ENCODE measurements around the gene NTN1. TPM values are rescaled to one million over a fixed set of nuclear protein-coding genes. Genes with fewer than 3 reads are reported as not detected.

The NTN1 gene
- 10 to 100 TPM in 1 of 7 donors, 1 to 10 TPM in 4, under 1 TPM in 2; 0.28 to 12.5 (median 2.1) TPM for total RNA-seq
- polyA plus RNA-seq: 1 to 10 TPM; 1.1 to 1.6 TPM
- long read RNA-seq, donor 1, partial matches to known transcripts: 0 of 2 reads
- long read RNA-seq, donor 1, other reads (novel, unspliced or antisense): 2 of 2 reads
- long read RNA-seq, donor 2: 0 reads
- long read RNA-seq, donor 3, partial matches to known transcripts: 0 of 3 reads
- long read RNA-seq, donor 3, other reads (novel, unspliced or antisense): 3 of 3 reads

- peak within 1 kb of the TSS; percentile 62 for H3K4me3 ChIP-seq
- TF ChIP-seq POLR2A (IDR thresholded peaks at IDR 0.05) (no peak), EP300 (IDR thresholded peaks at IDR 0.05) (no peak)
- H3K36me3 ChIP-seq: no peaks in the 10 kb centered on the region
- no peaks in the 10 kb centered on the region for H3K9me3 ChIP-seq
- no peaks in the 10 kb centered on the region for H3K27me3 ChIP-seq
- intact Hi-C loops (cut with DNase I): no loop called here
- H3K4me1 ChIP-seq (ENCODE audit: insufficient read depth): peaks cover 8% of the 10 kb centered on the region
- 1% methylated on average over 54 to 111 of the region's 111 CpGs for WGBS, 3 donors
- no peak within 1 kb of the TSS for H3K27ac ChIP-seq
- DNase-seq: peak in 3 of 5 donors; percentile 36 to 61 (median 53)
Measured at GRCh38 chr17:9021158-9021991, at the start of gene NTN1. Gene NTN1, plus strand, starts transcription at chr17:9021510. Its CDS starts 864 bp downstream, at chr17:9022374.

- WGBS, 3 donors: 85 to 91% (median 90%) methylated on average over 9 of the region's 9 CpGs
Measured at GRCh38 chr17:8975091-8975725, 46.1 kb upstream of the NTN1 start.

GRCh38 chr17:8976638-8977037 is 44.7 kb upstream of the NTN1 start:
- Histone ChIP-seq H3K27ac (no peak overlapping the region), H3K36me3 (no peaks in the 10 kb centered on the region), H3K4me3 (no peak overlapping the region), H3K9me3 (no peaks in the 10 kb centered on the region), H3K4me1 (ENCODE audit: insufficient read depth) (no peaks in the 10 kb centered on the region), H3K27me3 (no peaks in the 10 kb centered on the region)
- intact Hi-C loops (cut with DNase I): no loop called here
- WGBS, 3 donors: 79 to 89% (median 80%) methylated on average over 1 of the region's 1 CpG
- TF ChIP-seq POLR2A (IDR thresholded peaks at IDR 0.05) (no peak), EP300 (IDR thresholded peaks at IDR 0.05) (no peak), CTCF (IDR thresholded peaks at IDR 0.05) (no peak)
- no peak for DNase-seq

More at GRCh38 chr17:8975091-8975725, 46.1 kb upstream of the NTN1 start:
- no peak for TF ChIP-seq EP300 (IDR thresholded peaks at IDR 0.05)
- no peak for TF ChIP-seq CTCF (IDR thresholded peaks at IDR 0.05)
- TF ChIP-seq POLR2A (IDR thresholded peaks at IDR 0.05): no peak
- Histone ChIP-seq H3K27ac (no peak overlapping the region), H3K9me3 (no peaks in the 10 kb centered on the region), H3K4me3 (no peak overlapping the region), H3K36me3 (no peaks in the 10 kb centered on the region), H3K27me3 (no peaks in the 10 kb centered on the region), H3K4me1 (ENCODE audit: insufficient read depth) (no peaks in the 10 kb centered on the region)
- DNase-seq: no peak
- intact Hi-C loops (cut with DNase I): no loop called here

GRCh38 chr17:8979715-8980114 is 41.6 kb upstream of the NTN1 start:
- no peaks in the 10 kb centered on the region for H3K36me3 ChIP-seq
- H3K4me1 ChIP-seq (ENCODE audit: insufficient read depth): no peaks in the 10 kb centered on the region
- DNase-seq: no peak
- H3K9me3 ChIP-seq: no peaks in the 10 kb centered on the region
- H3K27ac ChIP-seq: no peak overlapping the region
- H3K27me3 ChIP-seq: no peaks in the 10 kb centered on the region
- intact Hi-C loops (cut with DNase I): no loop called here
- no peak for TF ChIP-seq CTCF (IDR thresholded peaks at IDR 0.05)
- H3K4me3 ChIP-seq: no peak overlapping the region

All from ovary (tissue), 10 donors.